ENCODE results near the gene KCNIP4. TPM values are rescaled to one million over a fixed set of nuclear protein-coding genes. Genes with fewer than 3 reads are reported as not detected.

Gene KCNIP4
- total and polyA plus RNA-seq, 2 donors (not counting 3 experiments of a cell fraction or from before 2014, with no cell fraction given): not detected

GRCh38 chr4:21964762-21965319, 16.3 kb upstream of the KCNIP4 start:
- BruUV-seq (replicated peaks): no TSS peak
- dilution Hi-C loops (cut with MboI; ENCODE audit: extremely low pct_ligation_motif_present, low sequenced_read_pairs) (no loop called here), intact Hi-C loops (cut with micrococcal nuclease) (loop anchor here (5.0 kb wide), 1 partner anchor 717 kb away; no protein-coding TSS in a partner anchor)
- ChIA-PET POLR2A (no interaction called here), CTCF (no interaction called here)
- H3K4me1 ChIP-seq (ENCODE audit: control insufficient read depth, extremely low read depth, insufficient read depth, low read length): no peaks in the 10 kb centered on the region
- H3K9me1 ChIP-seq (replicated peaks; ENCODE audit: control insufficient read depth, extremely low read depth, insufficient read depth, low read length): no peaks in the 10 kb centered on the region
- no peaks in the 10 kb centered on the region for H4K20me1 ChIP-seq (replicated peaks; ENCODE audit: control insufficient read depth, extremely low read depth, insufficient read depth, low read length)
- no peak overlapping the region for H3K4me2 ChIP-seq (ENCODE audit: insufficient read depth, low read length)
- H3K79me2 ChIP-seq (ENCODE audit: control insufficient read depth, insufficient read depth, low read length): no peaks in the 10 kb centered on the region
- TF ChIP-seq FOS (IDR thresholded peaks at IDR 0.05; ENCODE audit: borderline replicate concordance, insufficient read depth, low read length): no peak
- no peak for TF ChIP-seq GATA2 (IDR thresholded peaks at IDR 0.05; ENCODE audit: insufficient read depth, insufficient read length, low read depth, low read length)
- no peak for TF ChIP-seq EZH2 (IDR thresholded peaks at IDR 0.05; ENCODE audit: borderline replicate concordance, low read depth, low read length, severe bottlenecking)
- TF ChIP-seq JUN (IDR thresholded peaks at IDR 0.05; ENCODE audit: borderline replicate concordance, insufficient read depth, insufficient read length, low read depth): no peak
- no peak for TF ChIP-seq MAX (IDR thresholded peaks at IDR 0.05; ENCODE audit: insufficient read depth, insufficient read length)
- TF ChIP-seq POLR2A (IDR thresholded peaks at IDR 0.05; ENCODE audit: low read depth, low read length): no peak
- TF ChIP-seq CTCF (IDR thresholded peaks at IDR 0.05; ENCODE audit: extremely low read depth in 1 of 2, insufficient read depth in 1 of 2, low read depth in 1 of 2, low read length in 2 of 2): no peak
- no peak for TF ChIP-seq MYC (IDR thresholded peaks at IDR 0.05; ENCODE audit: low read depth, low read length)
- TF ChIP-seq POLR2AphosphoS5 (IDR thresholded peaks at IDR 0.05; ENCODE audit: insufficient read depth, low read depth, low read length): no peak
- H3K27ac ChIP-seq (ENCODE audit: insufficient read depth, low read depth, low read length): no peak overlapping the region
- no peak overlapping the region for H3K4me3 ChIP-seq (replicated peaks in 1 of 3; ENCODE audit: insufficient read depth in 1 of 3, low read depth in 1 of 3, low read length in 3 of 3)
- no peaks in the 10 kb centered on the region for H3K9me3 ChIP-seq (replicated peaks; ENCODE audit: control insufficient read depth, insufficient read depth, low read length)
- no peak overlapping the region for H3K9ac ChIP-seq (replicated peaks; ENCODE audit: extremely low read depth, insufficient read depth, low read length)
- no peak for DNase-seq (ENCODE audit: low read depth, low spot score)
- no peaks in the 10 kb centered on the region for H3K36me3 ChIP-seq (ENCODE audit: control insufficient read depth in 2 of 2, extremely low read depth in 1 of 2, insufficient read depth in 2 of 2, low read length in 2 of 2)
- H3K27me3 ChIP-seq (ENCODE audit: control insufficient read depth in 2 of 2, insufficient read depth in 2 of 2, low read length in 2 of 2): no peaks in the 10 kb centered on the region
- no peak for FAIRE-seq
- no peak overlapping the region for H2AFZ ChIP-seq (ENCODE audit: low read depth, low read length)

Measured in endothelial cell of umbilical vein (primary cell).